ENCODE data around the gene SEC61A2. TPM values are rescaled to one million over a fixed set of nuclear protein-coding genes. Genes with fewer than 3 reads are reported as not detected.

Gene SEC61A2
- total and polyA plus RNA-seq, 4 donors, result 16.9 to 73.3 (median 71.3) TPM

GRCh38 chr10:12179606-12180170, 50.2 kb downstream of the SEC61A2 start:
- WGBS (ENCODE audit: insufficient coverage), result no CpG with 5 or more reads among the region's 4 CpGs
- DNase-seq (ENCODE audit: low read depth in 4 of 6, low spot score in 6 of 6), result no peak
- H3K36me3 ChIP-seq (ENCODE audit: control insufficient read depth, insufficient read depth, low read length), result peaks cover 33% of the 10 kb centered on the region
- no peaks in the 10 kb centered on the region for H3K9me3 ChIP-seq (ENCODE audit: control insufficient read depth, insufficient read depth, low read length)
- no peaks in the 10 kb centered on the region for H3K4me1 ChIP-seq (ENCODE audit: control insufficient read depth, insufficient read depth, low read length)
- H3K27me3 ChIP-seq (ENCODE audit: control insufficient read depth, insufficient read depth, low read length), result no peaks in the 10 kb centered on the region
- H3K27ac ChIP-seq (ENCODE audit: low read depth, low read length), result no peak overlapping the region
- no peak overlapping the region for H3K4me3 ChIP-seq (ENCODE audit: low read depth, low read length)

GRCh38 chr10:12180221-12180974, 50.9 kb downstream of the SEC61A2 start:
- H3K4me1 ChIP-seq (ENCODE audit: control insufficient read depth, insufficient read depth, low read length), result no peaks in the 10 kb centered on the region
- no peak overlapping the region for H3K27ac ChIP-seq (ENCODE audit: low read depth, low read length)
- 53% methylated on average over 5 of the region's 9 CpGs for WGBS (ENCODE audit: insufficient coverage)
- no peaks in the 10 kb centered on the region for H3K9me3 ChIP-seq (ENCODE audit: control insufficient read depth, insufficient read depth, low read length)
- DNase-seq (ENCODE audit: low read depth in 4 of 6, low spot score in 6 of 6), result no peak
- no peaks in the 10 kb centered on the region for H3K27me3 ChIP-seq (ENCODE audit: control insufficient read depth, insufficient read depth, low read length)
- H3K36me3 ChIP-seq (ENCODE audit: control insufficient read depth, insufficient read depth, low read length), result peaks cover 32% of the 10 kb centered on the region
- no peak overlapping the region for H3K4me3 ChIP-seq (ENCODE audit: low read depth, low read length)

- Histone ChIP-seq H3K4me1 (ENCODE audit: control insufficient read depth, insufficient read depth, low read length) (no peaks in the 10 kb centered on the region), H3K4me3 (ENCODE audit: low read depth, low read length) (no peak overlapping the region), H3K27ac (ENCODE audit: low read depth, low read length) (no peak overlapping the region), H3K9me3 (ENCODE audit: control insufficient read depth, insufficient read depth, low read length) (no peaks in the 10 kb centered on the region), H3K27me3 (ENCODE audit: control insufficient read depth, insufficient read depth, low read length) (no peaks in the 10 kb centered on the region), H3K36me3 (ENCODE audit: control insufficient read depth, insufficient read depth, low read length) (peaks cover 25% of the 10 kb centered on the region)
- WGBS (ENCODE audit: insufficient coverage), result 100% methylated on average over 3 of the region's 13 CpGs
- no peak for DNase-seq (ENCODE audit: low read depth in 4 of 6, low spot score in 6 of 6)
These were observed 51.7 kb downstream of the SEC61A2 start for GRCh38 chr10:12181065-12181775.

DNA sequence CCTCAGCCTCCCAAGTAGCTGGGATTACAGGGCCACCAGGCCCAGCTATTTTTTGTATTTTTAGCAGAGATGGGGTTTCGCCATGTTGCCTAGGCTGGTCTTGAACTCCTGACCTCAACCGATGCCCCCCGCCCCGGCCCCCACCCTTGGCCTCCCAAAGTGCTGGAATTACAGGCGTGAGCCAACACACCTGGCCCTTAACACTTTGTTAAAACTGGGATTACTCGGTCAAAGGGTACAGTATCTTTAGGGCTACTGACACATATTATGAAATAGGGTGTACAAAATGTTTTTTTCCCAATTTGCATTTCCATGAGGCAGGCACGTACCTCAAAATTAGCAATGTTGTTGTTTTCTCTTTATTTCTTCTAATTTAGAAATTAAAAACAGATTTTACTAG, 54.7 kb downstream of the SEC61A2 start:
- no peak for DNase-seq (ENCODE audit: low read depth in 4 of 6, low spot score in 6 of 6)
- H3K27me3 ChIP-seq (ENCODE audit: control insufficient read depth, insufficient read depth, low read length), result no peaks in the 10 kb centered on the region
- H3K4me3 ChIP-seq (ENCODE audit: low read depth, low read length), result no peak overlapping the region
- peaks cover 19% of the 10 kb centered on the region for H3K36me3 ChIP-seq (ENCODE audit: control insufficient read depth, insufficient read depth, low read length)
- H3K9me3 ChIP-seq (ENCODE audit: control insufficient read depth, insufficient read depth, low read length), result no peaks in the 10 kb centered on the region
- no peak overlapping the region for H3K27ac ChIP-seq (ENCODE audit: low read depth, low read length)
- H3K4me1 ChIP-seq (ENCODE audit: control insufficient read depth, insufficient read depth, low read length), result no peaks in the 10 kb centered on the region
- 90% methylated on average over 6 of the region's 7 CpGs for WGBS (ENCODE audit: insufficient coverage)

DNA sequence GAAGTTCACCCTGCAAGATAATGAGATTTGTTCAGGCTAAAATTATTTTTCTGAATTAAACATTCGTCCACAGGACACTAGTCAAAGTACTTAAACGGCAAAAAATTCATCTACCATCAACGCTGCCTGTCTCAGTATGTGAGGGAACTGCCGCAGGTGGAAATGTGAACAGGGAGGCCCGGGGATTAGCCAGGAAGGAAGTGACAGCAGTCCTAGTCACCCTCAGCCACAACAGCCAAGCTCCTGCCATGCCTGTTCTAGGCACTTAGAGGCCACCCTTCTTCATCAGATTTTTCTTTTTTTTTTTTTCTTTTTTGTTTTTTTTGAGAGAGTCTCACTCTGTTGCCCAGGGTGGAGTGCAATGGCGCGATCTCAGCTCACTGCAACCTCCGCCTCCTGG, 56.8 kb downstream of the SEC61A2 start:
- Histone ChIP-seq H3K4me3 (ENCODE audit: low read depth, low read length) (no peak overlapping the region), H3K27ac (ENCODE audit: low read depth, low read length) (no peak overlapping the region), H3K4me1 (ENCODE audit: control insufficient read depth, insufficient read depth, low read length) (no peaks in the 10 kb centered on the region), H3K9me3 (ENCODE audit: control insufficient read depth, insufficient read depth, low read length) (no peaks in the 10 kb centered on the region), H3K27me3 (ENCODE audit: control insufficient read depth, insufficient read depth, low read length) (no peaks in the 10 kb centered on the region), H3K36me3 (ENCODE audit: control insufficient read depth, insufficient read depth, low read length) (peaks cover 16% of the 10 kb centered on the region)
- 83% methylated on average over 3 of the region's 8 CpGs for WGBS (ENCODE audit: insufficient coverage)
- no peak for DNase-seq (ENCODE audit: low read depth in 4 of 6, low spot score in 6 of 6)

DNA sequence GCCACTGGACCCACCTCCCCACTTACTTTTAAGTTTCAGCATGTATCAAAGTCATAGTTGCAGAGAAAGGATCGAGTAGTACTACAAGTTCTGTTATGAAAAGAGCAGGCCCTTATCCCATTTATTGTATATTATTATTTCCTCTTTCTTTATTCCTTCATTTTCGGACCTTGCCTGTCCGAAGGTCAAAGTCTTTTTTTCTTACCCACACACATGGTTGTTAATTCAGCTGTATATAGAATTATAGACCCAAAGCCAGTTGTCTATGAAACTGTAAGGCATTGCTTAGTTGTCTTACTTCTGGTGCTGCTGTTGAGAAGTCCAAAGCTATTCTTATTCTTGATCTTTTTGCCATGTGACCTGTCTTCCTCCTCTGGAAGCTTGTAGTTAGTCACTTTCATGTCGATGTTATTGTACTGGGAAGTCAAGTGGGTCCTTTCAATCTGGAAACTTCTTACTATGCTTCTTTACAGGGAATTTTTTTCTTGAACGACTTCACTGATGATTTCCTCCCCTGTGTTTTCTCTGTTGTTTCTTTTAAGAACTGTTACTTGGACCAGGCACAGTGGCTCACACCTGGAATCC, 57.9 kb downstream of the SEC61A2 start:
- H3K27me3 ChIP-seq (ENCODE audit: control insufficient read depth, insufficient read depth, low read length), result no peaks in the 10 kb centered on the region
- H3K9me3 ChIP-seq (ENCODE audit: control insufficient read depth, insufficient read depth, low read length), result no peaks in the 10 kb centered on the region
- no peak overlapping the region for H3K4me3 ChIP-seq (ENCODE audit: low read depth, low read length)
- peaks cover 13% of the 10 kb centered on the region for H3K36me3 ChIP-seq (ENCODE audit: control insufficient read depth, insufficient read depth, low read length)
- no peak overlapping the region for H3K27ac ChIP-seq (ENCODE audit: low read depth, low read length)
- no peaks in the 10 kb centered on the region for H3K4me1 ChIP-seq (ENCODE audit: control insufficient read depth, insufficient read depth, low read length)
- no peak for DNase-seq (ENCODE audit: low read depth in 4 of 6, low spot score in 6 of 6)
- 86% methylated on average over 1 of the region's 5 CpGs for WGBS (ENCODE audit: insufficient coverage)

- DNase-seq (ENCODE audit: low read depth in 4 of 6, low spot score in 6 of 6), result no peak
- Histone ChIP-seq H3K4me1 (ENCODE audit: control insufficient read depth, insufficient read depth, low read length) (no peaks in the 10 kb centered on the region), H3K27ac (ENCODE audit: low read depth, low read length) (no peak overlapping the region), H3K36me3 (ENCODE audit: control insufficient read depth, insufficient read depth, low read length) (peaks cover 13% of the 10 kb centered on the region), H3K27me3 (ENCODE audit: control insufficient read depth, insufficient read depth, low read length) (no peaks in the 10 kb centered on the region), H3K4me3 (ENCODE audit: low read depth, low read length) (no peak overlapping the region), H3K9me3 (ENCODE audit: control insufficient read depth, insufficient read depth, low read length) (no peaks in the 10 kb centered on the region)
- 92% methylated on average over 2 of the region's 6 CpGs for WGBS (ENCODE audit: insufficient coverage)
These were observed 59.2 kb downstream of the SEC61A2 start for GRCh38 chr10:12188656-12189055.

GRCh38 chr10:12189426-12189825, 59.9 kb downstream of the SEC61A2 start:
- no peak overlapping the region for H3K4me3 ChIP-seq (ENCODE audit: low read depth, low read length)
- no peaks in the 10 kb centered on the region for H3K9me3 ChIP-seq (ENCODE audit: control insufficient read depth, insufficient read depth, low read length)
- no peaks in the 10 kb centered on the region for H3K27me3 ChIP-seq (ENCODE audit: control insufficient read depth, insufficient read depth, low read length)
- no peak overlapping the region for H3K27ac ChIP-seq (ENCODE audit: low read depth, low read length)
- WGBS (ENCODE audit: insufficient coverage), result 94% methylated on average over 3 of the region's 10 CpGs
- DNase-seq (ENCODE audit: low read depth in 4 of 6, low spot score in 6 of 6), result peak in 1 of 6 donors; percentile 35
- no peaks in the 10 kb centered on the region for H3K4me1 ChIP-seq (ENCODE audit: control insufficient read depth, insufficient read depth, low read length)
- H3K36me3 ChIP-seq (ENCODE audit: control insufficient read depth, insufficient read depth, low read length), result peaks cover 13% of the 10 kb centered on the region

GRCh38 chr10:12191715-12192114, 62.2 kb downstream of the SEC61A2 start:
- no peak overlapping the region for H3K27ac ChIP-seq (ENCODE audit: low read depth, low read length)

More at GRCh38 chr10:12191715-12192114, 62.2 kb downstream of the SEC61A2 start:
- Histone ChIP-seq H3K9me3 (ENCODE audit: control insufficient read depth, insufficient read depth, low read length) (no peaks in the 10 kb centered on the region), H3K27me3 (ENCODE audit: control insufficient read depth, insufficient read depth, low read length) (no peaks in the 10 kb centered on the region), H3K4me3 (ENCODE audit: low read depth, low read length) (no peak overlapping the region), H3K36me3 (ENCODE audit: control insufficient read depth, insufficient read depth, low read length) (peaks cover 7% of the 10 kb centered on the region), H3K4me1 (ENCODE audit: control insufficient read depth, insufficient read depth, low read length) (peaks cover 5% of the 10 kb centered on the region)
- WGBS (ENCODE audit: insufficient coverage), result no CpG with 5 or more reads among the region's 3 CpGs
- DNase-seq (ENCODE audit: low read depth in 4 of 6, low spot score in 6 of 6), result no peak

Data from spinal cord (tissue), 10 donors.